ENCODE data around the gene RHOT1. TPM values are rescaled to one million over a fixed set of nuclear protein-coding genes. Genes with fewer than 3 reads are reported as not detected.
"Not testable (repeated sequence)": the region's sequence is repeated elsewhere in the genome, so short reads cannot be mapped to it uniquely, and the experiment has no call there.

RHOT1 gene
- total RNA-seq, 2 donors from 2014 or later, result 25.2 to 27.1 TPM

- Mint-ChIP-seq H3K27ac (no peak overlapping the region), H3K27me3 (no peaks in the 10 kb centered on the region), H3K4me3 (no peak overlapping the region), H3K4me1 (ENCODE audit: low read depth in 2 of 2) (peaks cover 11% of the 10 kb centered on the region in 2 donors), H3K36me3 (peaks cover 6% of the 10 kb centered on the region), H3K9me3 (no peaks in the 10 kb centered on the region)
- ATAC-seq (no peak), DNase-seq (ENCODE audit: low spot score) (no peak)
These were observed 14.9 kb downstream of the RHOT1 start for GRCh38 chr17:32157225-32157624.

GRCh38 chr17:32158870-32159585 lies 16.7 kb downstream of the RHOT1 start:
- H3K4me1 Mint-ChIP-seq (ENCODE audit: low read depth in 2 of 2), result peaks cover 6 to 9% of the 10 kb centered on the region in 2 donors
- H3K9me3 Mint-ChIP-seq, result no peaks in the 10 kb centered on the region
- H3K27ac Mint-ChIP-seq, result no peak overlapping the region
- H3K36me3 Mint-ChIP-seq, result peaks cover 6% of the 10 kb centered on the region
- DNase-seq (ENCODE audit: low spot score), result no peak
- no peak for ATAC-seq
- no peaks in the 10 kb centered on the region for H3K27me3 Mint-ChIP-seq
- H3K4me3 Mint-ChIP-seq, result no peak overlapping the region

- no peak for DNase-seq (ENCODE audit: low spot score)
- Mint-ChIP-seq H3K4me1 (ENCODE audit: low read depth in 2 of 2) (peaks cover 6 to 9% of the 10 kb centered on the region in 2 donors), H3K27ac (no peak overlapping the region), H3K36me3 (peaks cover 6% of the 10 kb centered on the region), H3K4me3 (no peak overlapping the region), H3K27me3 (no peaks in the 10 kb centered on the region), H3K9me3 (no peaks in the 10 kb centered on the region)
- no peak for ATAC-seq
These were observed 17.5 kb downstream of the RHOT1 start for GRCh38 chr17:32159586-32160438.

GRCh38 chr17:32160526-32160925 lies 18.2 kb downstream of the RHOT1 start:
- H3K36me3 Mint-ChIP-seq, result peaks cover 6% of the 10 kb centered on the region
- H3K27ac Mint-ChIP-seq, result no peak overlapping the region
- peaks cover 6 to 9% of the 10 kb centered on the region in 2 donors for H3K4me1 Mint-ChIP-seq (ENCODE audit: low read depth in 2 of 2)
- H3K4me3 Mint-ChIP-seq, result no peak overlapping the region
- no peaks in the 10 kb centered on the region for H3K9me3 Mint-ChIP-seq
- ATAC-seq, result no peak
- no peaks in the 10 kb centered on the region for H3K27me3 Mint-ChIP-seq
- no peak for DNase-seq (ENCODE audit: low spot score)

GRCh38 chr17:32161029-32161428 lies 18.7 kb downstream of the RHOT1 start:
- Mint-ChIP-seq H3K4me3 (no peak overlapping the region), H3K27ac (no peak overlapping the region), H3K27me3 (no peaks in the 10 kb centered on the region), H3K9me3 (no peaks in the 10 kb centered on the region), H3K36me3 (peaks cover 6% of the 10 kb centered on the region), H3K4me1 (ENCODE audit: low read depth in 2 of 2) (peaks cover 6 to 9% of the 10 kb centered on the region in 2 donors)
- DNase-seq (ENCODE audit: low spot score) (no peak), ATAC-seq (no peak)

- Mint-ChIP-seq H3K27me3 (no peaks in the 10 kb centered on the region), H3K4me1 (ENCODE audit: low read depth in 2 of 2) (peaks cover 6 to 9% of the 10 kb centered on the region in 2 donors), H3K36me3 (peaks cover 9% of the 10 kb centered on the region), H3K27ac (no peak overlapping the region), H3K9me3 (no peaks in the 10 kb centered on the region), H3K4me3 (no peak overlapping the region)
- no peak for DNase-seq (ENCODE audit: low spot score)
- ATAC-seq, result no peak
These were observed 19.4 kb downstream of the RHOT1 start for GRCh38 chr17:32161506-32162365.

GRCh38 chr17:32174889-32175288 lies 32.6 kb downstream of the RHOT1 start:
- ATAC-seq (no peak), DNase-seq (ENCODE audit: low spot score) (no peak)
- H3K27me3 Mint-ChIP-seq, result no peaks in the 10 kb centered on the region
- no peak overlapping the region for H3K4me3 Mint-ChIP-seq
- no peak overlapping the region for H3K27ac Mint-ChIP-seq
- peaks cover 11% of the 10 kb centered on the region for H3K36me3 Mint-ChIP-seq
- no peaks in the 10 kb centered on the region for H3K4me1 Mint-ChIP-seq (ENCODE audit: low read depth in 2 of 2)
- H3K9me3 Mint-ChIP-seq, result no peaks in the 10 kb centered on the region

- not testable (repeated sequence) for H3K27me3 Mint-ChIP-seq
These were observed 36.4 kb downstream of the RHOT1 start for GRCh38 chr17:32178679-32179078.

GRCh38 chr17:32179103-32179502 lies 36.8 kb downstream of the RHOT1 start:
- H3K36me3 Mint-ChIP-seq, result peaks cover 11% of the 10 kb centered on the region
- not testable (repeated sequence) for H3K27me3 Mint-ChIP-seq; H3K4me1 Mint-ChIP-seq (ENCODE audit: low read depth in 2 of 2); DNase-seq (ENCODE audit: low spot score); H3K27ac Mint-ChIP-seq; ATAC-seq; H3K4me3 Mint-ChIP-seq; H3K9me3 Mint-ChIP-seq

More at GRCh38 chr17:32178679-32179078, 36.4 kb downstream of the RHOT1 start:
- not testable (repeated sequence) for H3K27ac Mint-ChIP-seq; H3K4me1 Mint-ChIP-seq (ENCODE audit: low read depth in 2 of 2); DNase-seq (ENCODE audit: low spot score); H3K4me3 Mint-ChIP-seq; H3K9me3 Mint-ChIP-seq; ATAC-seq
- peaks cover 11% of the 10 kb centered on the region for H3K36me3 Mint-ChIP-seq

GRCh38 chr17:32179526-32179925 lies 37.2 kb downstream of the RHOT1 start:
- not testable (repeated sequence) for H3K9me3 Mint-ChIP-seq; H3K4me3 Mint-ChIP-seq; H3K27me3 Mint-ChIP-seq; ATAC-seq; DNase-seq (ENCODE audit: low spot score); H3K27ac Mint-ChIP-seq; H3K4me1 Mint-ChIP-seq (ENCODE audit: low read depth in 2 of 2)
- peaks cover 11% of the 10 kb centered on the region for H3K36me3 Mint-ChIP-seq

GRCh38 chr17:32180262-32180661 lies 38.0 kb downstream of the RHOT1 start:
- not testable (repeated sequence) for H3K4me1 Mint-ChIP-seq (ENCODE audit: low read depth in 2 of 2); DNase-seq (ENCODE audit: low spot score); H3K9me3 Mint-ChIP-seq; H3K27ac Mint-ChIP-seq; H3K4me3 Mint-ChIP-seq; H3K36me3 Mint-ChIP-seq; H3K27me3 Mint-ChIP-seq; ATAC-seq

GRCh38 chr17:32185875-32186274 lies 43.6 kb downstream of the RHOT1 start:
- Mint-ChIP-seq H3K27ac (no peak overlapping the region), H3K4me3 (no peak overlapping the region), H3K27me3 (no peaks in the 10 kb centered on the region), H3K36me3 (no peaks in the 10 kb centered on the region), H3K4me1 (ENCODE audit: low read depth in 2 of 2) (peaks cover 0 to 9% of the 10 kb centered on the region in 2 donors), H3K9me3 (no peaks in the 10 kb centered on the region)
- no peak for DNase-seq (ENCODE audit: low spot score)
- ATAC-seq, result no peak

GRCh38 chr17:32187271-32187670 lies 45.0 kb downstream of the RHOT1 start:
- H3K4me1 Mint-ChIP-seq (ENCODE audit: low read depth in 2 of 2), result peaks cover 0 to 6% of the 10 kb centered on the region in 2 donors
- no peak overlapping the region for H3K27ac Mint-ChIP-seq
- no peaks in the 10 kb centered on the region for H3K9me3 Mint-ChIP-seq
- no peak for DNase-seq (ENCODE audit: low spot score)
- H3K36me3 Mint-ChIP-seq, result no peaks in the 10 kb centered on the region
- H3K27me3 Mint-ChIP-seq, result no peaks in the 10 kb centered on the region
- no peak for ATAC-seq
- H3K4me3 Mint-ChIP-seq, result no peak overlapping the region

All from natural killer cell treated with Interleukin-12 subunit alpha and Interleukin-12 subunit beta and Interleukin-15 and Interleukin-18, amount 100 ng/mL, for 72 hours (primary cell).